ENCODE results near the gene C11orf52. TPM values are rescaled to one million over a fixed set of nuclear protein-coding genes. Genes with fewer than 3 reads are reported as not detected.
A peak's percentile ranks its signal among the peaks of the same experiment; 100 is the strongest.

The C11orf52 gene
- total and polyA plus RNA-seq, 2 of the 13 experiments (the other 11 are each of a cell fraction or from before 2014, with no cell fraction given), result 7.4 to 11.0 TPM

GRCh38 chr11:111870886-111871692 is 47.6 kb upstream of the C11orf52 start, which contains the start of gene ALG9 (continued):
- TF ChIP-seq ZNF235 (CRISPR knock-in tag; IDR thresholded peaks at IDR 0.05; ENCODE audit: borderline replicate concordance) (no peak), RAD21 (CRISPR knock-in tag; IDR thresholded peaks at IDR 0.05) (no peak), KIAA2018 (CRISPR knock-in tag; IDR thresholded peaks at IDR 0.05; ENCODE audit: borderline replicate concordance) (no peak), ZBTB49 (CRISPR knock-in tag; IDR thresholded peaks at IDR 0.05; ENCODE audit: borderline replicate concordance) (no peak), ZSCAN20 (CRISPR knock-in tag; IDR thresholded peaks at IDR 0.05; ENCODE audit: borderline replicate concordance) (no peak), BCL6 (CRISPR knock-in tag; IDR thresholded peaks at IDR 0.05) (0 out of 2 replicates have a peak, but pooled peaks have one; percentile 21), UBTF (CRISPR knock-in tag; IDR thresholded peaks at IDR 0.05) (peak; percentile 82), ZNF512 (CRISPR knock-in tag; IDR thresholded peaks at IDR 0.05) (no peak), THAP9 (CRISPR knock-in tag; IDR thresholded peaks at IDR 0.05; ENCODE audit: borderline replicate concordance) (no peak)
